NCI-H82 treated with DMSO at 0.1 percent for 48 hours (cell line): ENCODE data around the gene OGFR.

Experiments
- DNase-seq: peaks from one replicate; lab custom pipeline; 2025; ENCODE audit not compliant: unreplicated experiment; lab: John Stamatoyannopoulos, UW

The OGFR gene

DNA sequence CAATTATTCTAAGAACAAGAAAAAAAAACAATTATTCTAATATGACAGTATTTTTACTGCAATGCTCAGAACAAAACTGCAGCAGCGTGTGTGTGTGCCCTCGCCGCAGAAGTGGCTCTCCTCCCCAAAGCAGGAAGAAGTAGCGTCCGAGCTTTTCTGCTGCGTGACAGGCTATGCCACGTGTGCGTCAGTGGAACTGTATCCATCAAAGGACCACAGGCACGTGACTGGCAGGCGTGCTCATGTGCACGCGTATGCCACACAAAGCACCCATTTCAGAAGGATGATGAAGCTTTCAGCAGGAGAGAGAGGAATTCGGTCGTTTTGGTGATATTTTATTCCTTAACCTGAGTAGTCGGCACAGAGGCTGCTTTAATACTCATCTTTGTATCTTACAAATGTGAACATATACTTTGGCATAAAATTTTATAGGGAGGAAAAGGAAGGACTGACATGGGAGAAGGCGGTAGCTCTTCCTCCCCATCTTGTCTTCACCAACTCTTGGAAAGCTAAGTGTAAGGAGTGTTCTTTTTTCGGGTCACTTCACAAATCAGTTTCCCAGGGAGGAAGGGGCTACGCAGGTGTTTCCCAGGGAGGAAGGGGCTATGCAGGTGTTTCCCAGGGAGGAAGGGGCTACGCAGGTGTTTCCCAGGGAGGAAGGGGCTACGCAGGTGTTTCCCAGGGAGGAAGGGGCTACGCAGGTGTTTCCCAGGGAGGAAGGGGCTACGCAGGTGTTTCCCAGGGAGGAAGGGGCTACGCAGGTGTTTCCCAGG lies 53.6 kb downstream of the OGFR start:
- no peak for DNase-seq

DNA sequence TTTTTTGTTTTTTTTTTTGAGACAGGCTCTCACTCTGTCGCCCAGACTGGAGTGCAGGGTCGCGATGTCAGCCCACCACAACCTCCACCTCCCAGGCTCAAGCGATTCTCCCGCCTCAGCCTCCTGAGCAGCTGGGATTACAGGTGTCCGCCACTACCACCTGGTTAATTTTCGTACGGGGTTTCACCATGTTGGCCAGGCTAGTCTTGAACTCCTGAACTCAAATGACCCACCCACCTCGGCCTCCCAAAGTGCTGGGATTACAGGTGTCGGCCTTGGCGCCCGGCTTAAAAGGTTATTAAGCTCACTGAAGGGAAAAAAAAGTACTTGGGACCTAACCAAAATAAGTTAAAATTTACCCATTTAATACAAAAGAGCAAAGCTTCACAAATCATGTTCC lies 55.1 kb downstream of the OGFR start:
- DNase-seq: no peak

DNA sequence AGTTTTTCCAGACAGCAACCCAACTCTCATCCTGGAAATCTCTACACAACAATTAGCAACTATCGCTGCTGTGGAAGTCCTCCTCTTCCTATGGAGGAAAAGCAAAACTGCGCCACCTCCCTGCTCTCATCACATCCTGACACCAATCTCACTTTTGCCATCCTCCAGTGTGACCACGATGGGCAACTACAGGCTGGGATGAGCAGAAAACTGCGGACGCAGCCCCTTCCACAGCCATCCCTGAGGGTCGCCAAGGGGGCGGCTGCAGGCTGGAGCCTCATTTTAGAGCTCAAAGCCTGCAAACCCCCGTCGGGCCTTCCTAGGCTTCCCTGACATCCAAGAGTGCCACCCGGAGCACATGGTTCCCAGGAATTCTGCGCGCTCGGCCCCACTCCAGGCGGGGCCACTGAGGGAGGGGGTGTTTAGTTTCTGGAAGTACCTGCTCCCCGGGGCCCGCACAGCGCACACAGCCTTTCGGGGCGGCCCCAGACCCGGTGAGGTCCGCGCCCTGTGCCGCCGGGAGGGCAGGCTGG lies 55.8 kb downstream of the OGFR start:
- DNase-seq: no peak

DNA sequence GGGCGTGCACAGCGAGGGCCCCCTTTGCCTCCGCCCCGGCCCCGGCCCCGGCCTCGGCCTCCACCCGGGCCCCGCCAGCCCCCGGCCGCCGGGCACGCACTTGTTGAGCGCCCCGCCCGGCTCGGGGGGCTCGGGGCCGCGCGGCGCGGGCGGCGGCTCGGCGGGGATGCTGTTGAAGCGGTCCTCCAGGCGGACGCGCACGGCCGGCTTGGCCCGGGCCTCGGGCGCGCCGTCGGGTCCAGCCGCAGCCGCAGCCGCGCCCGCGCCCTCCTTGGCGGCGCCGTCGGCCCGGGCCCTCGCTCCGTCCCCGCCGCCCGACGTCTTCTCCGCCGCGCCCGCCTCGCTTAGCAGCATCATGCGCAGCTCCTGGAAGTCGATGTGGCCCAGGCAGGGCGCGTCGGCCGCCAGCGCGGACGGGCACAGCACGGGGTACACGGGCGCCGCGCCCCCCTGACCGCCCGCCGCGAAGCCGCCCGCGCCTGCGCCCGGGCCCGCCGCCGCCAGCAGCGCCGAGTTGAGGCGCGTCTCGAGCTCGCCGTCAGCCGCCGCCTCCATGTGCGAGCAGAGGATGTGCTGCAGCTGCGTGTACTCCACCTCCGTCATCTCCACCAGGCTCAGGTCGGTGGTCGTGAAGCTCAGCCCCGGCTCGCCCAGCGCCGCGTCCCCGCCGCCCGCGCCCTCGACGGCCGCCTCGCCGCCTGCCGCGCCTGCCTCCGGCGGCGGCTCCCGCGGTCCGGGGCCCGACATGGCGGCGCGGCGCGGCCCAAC lies 56.5 kb downstream of the OGFR start:
- DNase-seq: no peak

DNA sequence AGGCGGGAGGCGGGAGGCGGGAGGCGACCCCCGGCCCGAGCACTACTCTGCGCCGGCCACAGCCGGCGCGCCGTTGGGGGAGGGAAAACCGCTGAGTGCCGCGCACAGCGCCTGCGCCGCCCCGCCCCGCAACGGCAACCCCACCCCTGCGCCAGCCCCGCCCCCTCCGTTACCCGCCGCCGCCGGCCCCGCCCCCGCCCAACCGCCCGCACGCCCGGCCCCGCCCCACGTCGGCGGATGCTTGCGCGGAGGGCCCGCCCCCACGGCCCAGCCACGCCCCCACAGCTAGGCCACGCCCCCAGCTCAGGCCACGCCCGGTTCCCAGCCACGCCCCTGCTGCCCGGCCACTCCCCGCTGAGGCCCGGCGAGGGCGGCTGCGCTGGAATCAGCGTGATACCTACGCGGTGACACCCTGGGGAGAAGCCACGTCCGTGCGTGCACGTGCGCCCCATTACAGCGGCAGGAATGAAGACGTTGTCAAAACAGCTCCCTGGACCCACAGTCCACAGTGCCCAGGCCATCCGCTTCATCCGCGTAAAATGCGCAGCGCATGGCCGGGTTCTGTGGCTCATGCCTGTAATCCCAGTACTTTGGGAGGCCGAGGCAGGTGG lies 57.2 kb downstream of the OGFR start, which contains the start of gene TCFL5:
Gene TCFL5 (minus strand): TSS at position 97 of the 611 bp plus-strand sequence. CDS start 152 bp downstream, outside the sequence.
- peak; percentile 38 for DNase-seq
